ENCODE data around the gene SH3D21.

The SH3D21 gene

DNA sequence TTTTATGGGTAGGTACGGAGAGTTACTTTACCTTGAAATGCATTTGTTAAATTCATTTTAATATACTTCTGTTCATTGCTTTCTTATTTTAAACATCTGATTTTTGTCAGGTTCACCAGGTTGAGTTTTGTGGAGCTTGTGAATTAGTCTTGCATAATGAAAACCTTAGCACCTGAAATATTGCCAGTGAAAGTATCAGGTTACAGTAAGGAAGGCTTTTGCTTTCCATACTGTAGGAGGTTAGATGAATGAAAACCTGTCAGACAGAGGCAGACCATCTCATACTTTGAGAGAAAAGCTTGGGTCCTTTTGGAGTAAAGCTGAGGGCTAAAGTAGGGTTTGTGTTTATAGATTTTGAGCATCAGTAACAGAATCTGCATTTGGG, 47.2 kb upstream of the SH3D21 start:
- H3K4me1 ChIP-seq (ENCODE audit: insufficient read depth, low read length), result no peaks in the 10 kb centered on the region
- H3K79me2 ChIP-seq (ENCODE audit: insufficient read depth, low read length), result peaks cover 90% of the 10 kb centered on the region
- H3K9me3 ChIP-seq (ENCODE audit: insufficient read depth, low read length, severe bottlenecking), result no peaks in the 10 kb centered on the region
- ATAC-seq (ENCODE audit: insufficient read depth, low read depth) (no peak), DNase-seq (no peak)
- H3K27ac ChIP-seq (ENCODE audit: low read length), result no peak overlapping the region
- no peak overlapping the region for H2AFZ ChIP-seq (ENCODE audit: low read depth, low read length)
- H3K9ac ChIP-seq (ENCODE audit: low read depth, low read length), result no peak overlapping the region
- no peaks in the 10 kb centered on the region for H3K27me3 ChIP-seq (ENCODE audit: insufficient read depth, low read length, poor library complexity)
- H3K4me3 ChIP-seq (ENCODE audit: low read depth in 1 of 2, low read length in 2 of 2), result no peak overlapping the region
- peaks cover 64% of the 10 kb centered on the region for H3K36me3 ChIP-seq (ENCODE audit: insufficient read depth, low read length)
- TF ChIP-seq, protein P1, sequence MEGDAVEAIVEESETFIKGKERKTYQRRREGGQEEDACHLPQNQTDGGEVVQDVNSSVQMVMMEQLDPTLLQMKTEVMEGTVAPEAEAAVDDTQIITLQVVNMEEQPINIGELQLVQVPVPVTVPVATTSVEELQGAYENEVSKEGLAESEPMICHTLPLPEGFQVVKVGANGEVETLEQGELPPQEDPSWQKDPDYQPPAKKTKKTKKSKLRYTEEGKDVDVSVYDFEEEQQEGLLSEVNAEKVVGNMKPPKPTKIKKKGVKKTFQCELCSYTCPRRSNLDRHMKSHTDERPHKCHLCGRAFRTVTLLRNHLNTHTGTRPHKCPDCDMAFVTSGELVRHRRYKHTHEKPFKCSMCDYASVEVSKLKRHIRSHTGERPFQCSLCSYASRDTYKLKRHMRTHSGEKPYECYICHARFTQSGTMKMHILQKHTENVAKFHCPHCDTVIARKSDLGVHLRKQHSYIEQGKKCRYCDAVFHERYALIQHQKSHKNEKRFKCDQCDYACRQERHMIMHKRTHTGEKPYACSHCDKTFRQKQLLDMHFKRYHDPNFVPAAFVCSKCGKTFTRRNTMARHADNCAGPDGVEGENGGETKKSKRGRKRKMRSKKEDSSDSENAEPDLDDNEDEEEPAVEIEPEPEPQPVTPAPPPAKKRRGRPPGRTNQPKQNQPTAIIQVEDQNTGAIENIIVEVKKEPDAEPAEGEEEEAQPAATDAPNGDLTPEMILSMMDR (IDR thresholded peaks at IDR 0.05; ENCODE audit: borderline replicate concordance, extremely low read depth, low read length, poor library complexity, severe bottlenecking), result no peak
- peaks cover 63% of the 10 kb centered on the region for H4K20me1 ChIP-seq (ENCODE audit: insufficient read depth, low read length)
- H3K4me2 ChIP-seq (ENCODE audit: insufficient read depth, low read length), result no peak overlapping the region

DNA sequence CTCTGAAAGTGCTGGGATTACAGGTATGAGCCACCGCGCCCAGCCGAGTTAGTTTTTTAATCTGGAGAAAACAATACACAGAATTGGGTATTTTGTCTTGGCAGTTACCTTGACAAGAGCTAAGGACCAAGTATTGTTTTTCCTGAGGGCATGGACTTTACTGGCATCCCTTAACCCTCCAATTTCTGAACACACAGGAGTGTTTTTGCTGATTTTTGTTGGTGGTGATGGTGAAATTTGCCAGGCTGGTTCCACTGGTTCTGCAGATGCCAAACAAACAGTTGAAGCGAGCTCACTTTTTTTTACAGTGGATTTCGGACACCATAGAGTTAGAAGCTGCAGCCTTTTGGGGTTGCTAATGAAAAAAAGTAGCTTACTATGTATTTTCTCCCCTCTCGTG, 37.2 kb upstream of the SH3D21 start:
- ATAC-seq (ENCODE audit: insufficient read depth, low read depth) (no peak), DNase-seq (no peak)
- H3K9me3 ChIP-seq (ENCODE audit: insufficient read depth, low read length, severe bottlenecking), result no peaks in the 10 kb centered on the region
- H3K4me2 ChIP-seq (ENCODE audit: insufficient read depth, low read length), result no peak overlapping the region
- H3K36me3 ChIP-seq (ENCODE audit: insufficient read depth, low read length), result peaks cover 71% of the 10 kb centered on the region
- no peak for TF ChIP-seq EZH2 (IDR thresholded peaks at IDR 0.05; ENCODE audit: borderline replicate concordance, low read depth, low read length, severe bottlenecking)
- TF ChIP-seq, protein P1 (IDR thresholded peaks at IDR 0.05; ENCODE audit: borderline replicate concordance, extremely low read depth, low read length, poor library complexity, severe bottlenecking), result no peak
- H3K4me1 ChIP-seq (ENCODE audit: insufficient read depth, low read length), result no peaks in the 10 kb centered on the region
- H3K4me3 ChIP-seq (ENCODE audit: low read depth in 1 of 2, low read length in 2 of 2), result no peak overlapping the region
- H3K9ac ChIP-seq (ENCODE audit: low read depth, low read length), result no peak overlapping the region
- H3K27ac ChIP-seq (ENCODE audit: low read length), result no peak overlapping the region
- H4K20me1 ChIP-seq (ENCODE audit: insufficient read depth, low read length), result peaks cover 44% of the 10 kb centered on the region
- peaks cover 90% of the 10 kb centered on the region for H3K79me2 ChIP-seq (ENCODE audit: insufficient read depth, low read length)
- no peaks in the 10 kb centered on the region for H3K27me3 ChIP-seq (ENCODE audit: insufficient read depth, low read length, poor library complexity)
- no peak overlapping the region for H2AFZ ChIP-seq (ENCODE audit: low read depth, low read length)

DNA sequence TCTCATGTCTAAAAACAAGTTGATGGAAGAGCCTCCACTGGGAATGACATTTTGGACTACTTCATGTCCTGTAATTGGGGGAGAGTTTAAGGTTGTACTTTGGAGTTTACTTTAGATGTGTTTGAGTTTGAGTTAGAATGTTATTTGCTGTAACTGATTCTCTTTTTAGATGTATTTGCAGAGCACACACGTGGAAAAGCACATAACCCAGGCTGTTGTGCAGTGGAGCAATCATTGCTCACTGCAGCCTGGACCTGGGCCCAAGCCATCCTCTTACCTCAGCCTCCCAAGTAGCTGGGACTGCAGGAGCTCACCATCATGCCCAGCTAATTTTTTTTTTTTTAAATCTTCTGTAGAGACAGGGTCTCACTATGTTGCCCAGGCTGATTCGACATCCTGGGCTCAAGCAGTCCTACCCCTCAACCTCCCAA, 36.7 kb upstream of the SH3D21 start:
- Histone ChIP-seq H3K79me2 (ENCODE audit: insufficient read depth, low read length) (peaks cover 90% of the 10 kb centered on the region), H3K27me3 (ENCODE audit: insufficient read depth, low read length, poor library complexity) (no peaks in the 10 kb centered on the region), H3K4me1 (ENCODE audit: insufficient read depth, low read length) (no peaks in the 10 kb centered on the region), H3K4me3 (ENCODE audit: low read depth in 1 of 2, low read length in 2 of 2) (no peak overlapping the region), H3K9me3 (ENCODE audit: insufficient read depth, low read length, severe bottlenecking) (no peaks in the 10 kb centered on the region), H3K9ac (ENCODE audit: low read depth, low read length) (no peak overlapping the region), H3K4me2 (ENCODE audit: insufficient read depth, low read length) (no peak overlapping the region), H2AFZ (ENCODE audit: low read depth, low read length) (no peak overlapping the region), H4K20me1 (ENCODE audit: insufficient read depth, low read length) (peaks cover 40% of the 10 kb centered on the region), H3K27ac (ENCODE audit: low read length) (no peak overlapping the region), H3K36me3 (ENCODE audit: insufficient read depth, low read length) (peaks cover 70% of the 10 kb centered on the region)
- DNase-seq, result no peak
- no peak for TF ChIP-seq EZH2 (IDR thresholded peaks at IDR 0.05; ENCODE audit: borderline replicate concordance, low read depth, low read length, severe bottlenecking)
- TF ChIP-seq, protein P1 (IDR thresholded peaks at IDR 0.05; ENCODE audit: borderline replicate concordance, extremely low read depth, low read length, poor library complexity, severe bottlenecking), result no peak
- ATAC-seq (ENCODE audit: insufficient read depth, low read depth), result no peak

DNA sequence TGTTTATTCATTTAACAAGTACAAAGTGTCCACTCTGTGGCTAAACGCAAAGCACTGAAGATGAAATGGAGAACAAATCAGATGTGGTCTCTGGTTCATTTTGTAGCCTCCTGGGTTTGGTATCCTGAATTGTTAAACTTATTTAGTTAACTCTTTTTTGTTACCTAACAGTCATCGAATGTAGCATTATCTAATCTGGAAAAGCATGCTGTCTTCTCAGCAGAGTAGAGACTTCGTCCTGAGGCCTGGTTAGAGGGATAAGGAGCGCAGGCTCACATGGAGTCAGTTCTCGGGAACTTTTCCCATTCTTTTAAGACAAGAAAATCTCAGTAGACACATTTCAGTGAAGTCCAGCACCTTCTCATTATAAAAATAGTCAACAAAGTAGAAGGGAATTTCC, 33.1 kb upstream of the SH3D21 start:
- Histone ChIP-seq H3K36me3 (ENCODE audit: insufficient read depth, low read length) (peaks cover 53% of the 10 kb centered on the region), H3K9me3 (ENCODE audit: insufficient read depth, low read length, severe bottlenecking) (no peaks in the 10 kb centered on the region), H3K27me3 (ENCODE audit: insufficient read depth, low read length, poor library complexity) (no peaks in the 10 kb centered on the region), H2AFZ (ENCODE audit: low read depth, low read length) (no peak overlapping the region), H4K20me1 (ENCODE audit: insufficient read depth, low read length) (peaks cover 34% of the 10 kb centered on the region), H3K4me3 (ENCODE audit: low read depth in 1 of 2, low read length in 2 of 2) (no peak overlapping the region), H3K9ac (ENCODE audit: low read depth, low read length) (no peak overlapping the region), H3K4me1 (ENCODE audit: insufficient read depth, low read length) (no peaks in the 10 kb centered on the region), H3K27ac (ENCODE audit: low read length) (no peak overlapping the region), H3K79me2 (ENCODE audit: insufficient read depth, low read length) (peaks cover 87% of the 10 kb centered on the region), H3K4me2 (ENCODE audit: insufficient read depth, low read length) (no peak overlapping the region)
- TF ChIP-seq, protein P1 (IDR thresholded peaks at IDR 0.05; ENCODE audit: borderline replicate concordance, extremely low read depth, low read length, poor library complexity, severe bottlenecking), result no peak
- no peak for TF ChIP-seq EZH2 (IDR thresholded peaks at IDR 0.05; ENCODE audit: borderline replicate concordance, low read depth, low read length, severe bottlenecking)
- DNase-seq, result no peak
- no peak for ATAC-seq (ENCODE audit: insufficient read depth, low read depth)
